Activated T-helper 1 cell treated with anti-CD3 and anti-CD28 coated beads, Interleukin-12 subunit alpha, Interleukin-12 subunit beta, Interleukin-2, Interleukin-4 antibody, amounts not matched to agents 30 ng/mL and 10 ng/mL and 1 ng/mL, durations not matched to agents 14 hours and 24 hours and 36 hours (primary cell): ENCODE measurements around the gene UPK3A. TPM values are rescaled to one million over a fixed set of nuclear protein-coding genes. Genes with fewer than 3 reads are reported as not detected.
"Not testable (repeated sequence)": the region's sequence is repeated elsewhere in the genome, so short reads cannot be mapped to it uniquely, and the experiment has no call there.

ENCODE experiments used
- DNase-seq: peaks from one replicate; pipeline ENCODE4 v3.0.0; 2021; ENCODE audit warnings: low spot score
- H3K27ac Mint-ChIP-seq: one replicate; pipeline ENCODE4 v1.8.0; 2021; ENCODE audit warnings: mild to moderate bottlenecking, mixed read lengths
- H3K27me3 Mint-ChIP-seq: one replicate; pipeline ENCODE4 v1.8.0; 2022; ENCODE audit warnings: mild to moderate bottlenecking, moderate library complexity, mixed read lengths; ENCODE audit not compliant: insufficient read depth
- H3K36me3 Mint-ChIP-seq: one replicate; pipeline ENCODE4 v1.8.0; 2021; ENCODE audit warnings: low read depth, mixed read lengths
- H3K4me1 Mint-ChIP-seq: one replicate; pipeline ENCODE4 v1.8.0; 2021; ENCODE audit warnings: low read depth, mixed read lengths
- H3K4me3 Mint-ChIP-seq: one replicate; pipeline ENCODE4 v1.8.0; 2021; ENCODE audit warnings: mild to moderate bottlenecking, moderate library complexity, mixed read lengths
- H3K9me3 Mint-ChIP-seq: one replicate; pipeline ENCODE4 v1.8.0; 2021; ENCODE audit warnings: mixed read lengths
- intact Hi-C: fragments of 100-400 bp; cut with micrococcal nuclease; formaldehyde crosslinking; loops from one replicate; pipeline ENCODE4 v1.15.1; 2024
- total RNA-seq: library from RNA; stranded (reverse); gene quantifications from 2 replicates; pipeline ENCODE4 v1.2.3, GENCODE V29; 2022

Gene UPK3A
- total RNA-seq, 1 donor from 2014 or later = not detected

DNA sequence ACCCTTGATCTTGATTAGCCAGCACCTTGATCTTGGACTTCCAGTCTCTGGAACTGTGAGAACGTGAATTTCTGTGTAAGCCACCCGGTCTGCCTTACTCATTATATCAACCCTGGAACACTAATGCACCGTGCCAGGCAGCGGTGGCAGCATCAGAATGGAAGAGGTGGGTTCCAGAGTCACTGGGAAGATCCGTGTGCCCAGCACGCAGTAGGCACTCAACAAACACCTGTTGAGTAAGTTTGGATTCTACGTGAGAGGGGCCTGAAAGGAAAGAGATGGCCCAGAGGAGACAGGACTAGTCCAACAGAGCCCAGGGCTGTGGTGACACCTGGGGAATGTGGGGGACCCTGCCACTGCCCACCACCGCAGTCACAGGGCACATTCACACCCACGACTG lies 6.6 kb upstream of the UPK3A start:
- Mint-ChIP-seq H3K36me3 (no peaks in the 10 kb centered on the region), H3K27me3 (peaks cover 6% of the 10 kb centered on the region), H3K4me3 (no peak overlapping the region), H3K27ac (no peak overlapping the region), H3K9me3 (no peaks in the 10 kb centered on the region), H3K4me1 (peaks cover 7% of the 10 kb centered on the region)
- intact Hi-C loops = no loop called here
- no peak for DNase-seq

DNA sequence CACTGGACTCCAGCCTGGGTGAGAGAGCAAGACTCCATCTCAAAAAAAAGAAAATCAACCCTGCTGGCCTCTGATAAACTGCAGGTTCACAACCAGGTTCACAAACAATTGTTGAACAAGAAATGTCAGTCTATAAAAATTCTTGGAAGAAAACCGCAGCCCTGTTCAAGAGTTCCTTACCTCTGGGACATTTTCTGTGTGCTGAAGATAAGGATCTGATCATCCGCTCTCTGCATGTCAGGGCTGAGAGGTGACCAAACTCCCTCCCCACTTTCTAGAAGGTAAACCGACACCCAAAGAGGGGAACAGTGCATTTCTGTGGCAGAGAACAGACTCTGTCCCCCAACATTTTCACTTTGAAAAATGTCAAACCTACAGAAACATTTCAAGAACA lies 4.2 kb upstream of the UPK3A start:
- Mint-ChIP-seq H3K4me3 (no peak overlapping the region), H3K36me3 (no peaks in the 10 kb centered on the region), H3K27me3 (peaks cover 18% of the 10 kb centered on the region), H3K9me3 (no peaks in the 10 kb centered on the region), H3K4me1 (peaks cover 7% of the 10 kb centered on the region), H3K27ac (no peak overlapping the region)
- no peak for DNase-seq
- intact Hi-C loops = no loop called here

DNA sequence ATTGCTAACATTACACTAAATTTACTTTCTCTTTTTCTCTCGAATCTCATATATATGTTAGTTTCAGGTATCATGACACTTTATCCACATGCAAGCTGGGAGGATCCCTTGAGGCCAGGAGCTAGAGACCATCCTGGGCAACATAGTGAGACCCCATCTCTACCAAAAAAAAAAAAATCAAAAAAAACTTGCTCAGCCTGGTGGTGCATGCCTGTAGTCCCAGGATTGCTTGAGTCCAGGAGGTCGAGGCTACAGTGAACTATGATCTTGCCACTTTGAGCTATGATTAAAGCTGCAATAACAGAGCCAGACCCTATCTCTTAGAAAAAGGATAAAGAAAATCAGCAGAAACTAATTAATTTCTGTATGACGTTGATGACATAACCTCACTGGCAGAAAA lies 3.7 kb upstream of the UPK3A start:
- Mint-ChIP-seq H3K36me3 (no peaks in the 10 kb centered on the region), H3K27ac (no peak overlapping the region), H3K9me3 (no peaks in the 10 kb centered on the region), H3K27me3 (peaks cover 20% of the 10 kb centered on the region), H3K4me3 (no peak overlapping the region), H3K4me1 (peaks cover 7% of the 10 kb centered on the region)
- intact Hi-C loops = no loop called here
- no peak for DNase-seq

GRCh38 chr22:45285263-45286058 lies 712 bp downstream of the UPK3A start:
- H3K36me3 Mint-ChIP-seq = no peaks in the 10 kb centered on the region
- no peaks in the 10 kb centered on the region for H3K9me3 Mint-ChIP-seq
- H3K4me1 Mint-ChIP-seq = no peaks in the 10 kb centered on the region
- no peak overlapping the region for H3K27ac Mint-ChIP-seq
- peaks cover 26% of the 10 kb centered on the region for H3K27me3 Mint-ChIP-seq
- intact Hi-C loops = no loop called here
- no peak for DNase-seq
- no peak overlapping the region for H3K4me3 Mint-ChIP-seq

DNA sequence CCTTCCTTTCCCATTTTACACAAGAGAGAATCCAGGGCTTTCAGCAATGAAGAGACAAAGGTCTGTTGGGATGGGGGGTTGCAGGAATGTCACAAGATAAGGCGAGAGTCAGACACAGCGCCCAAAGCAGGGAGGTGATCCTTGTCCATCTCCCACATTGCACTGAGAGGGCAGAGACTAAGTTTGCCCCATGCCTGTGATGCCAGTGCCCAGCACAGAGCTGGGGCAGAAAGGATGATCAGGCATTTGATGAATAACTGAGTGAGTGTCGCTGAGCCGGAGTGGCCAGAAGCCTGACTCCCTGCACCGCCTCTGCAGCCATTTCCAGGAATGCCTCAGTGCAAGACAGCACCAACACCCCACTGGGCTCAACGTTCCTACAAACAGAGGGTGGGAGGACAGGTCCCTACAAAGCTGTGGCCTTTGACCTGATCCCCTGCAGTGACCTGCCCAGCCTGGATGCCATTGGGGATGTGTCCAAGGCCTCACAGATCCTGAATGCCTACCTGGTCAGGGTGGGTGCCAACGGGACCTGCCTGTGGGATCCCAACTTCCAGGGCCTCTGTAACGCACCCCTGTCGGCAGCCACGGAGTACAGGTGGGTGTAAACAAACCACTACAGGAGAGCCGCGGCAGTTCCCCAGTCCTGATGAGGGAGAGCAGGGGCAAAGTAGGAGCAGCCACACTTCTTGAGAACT lies 2.3 kb downstream of the UPK3A start:
- H3K36me3 Mint-ChIP-seq = no peaks in the 10 kb centered on the region
- DNase-seq = no peak
- H3K27me3 Mint-ChIP-seq = peaks cover 26% of the 10 kb centered on the region
- H3K27ac Mint-ChIP-seq = no peak overlapping the region
- H3K4me3 Mint-ChIP-seq = no peak overlapping the region
- H3K9me3 Mint-ChIP-seq = no peaks in the 10 kb centered on the region
- intact Hi-C loops = no loop called here
- no peaks in the 10 kb centered on the region for H3K4me1 Mint-ChIP-seq

GRCh38 chr22:45290410-45290936 lies 5.7 kb downstream of the UPK3A start:
- no peaks in the 10 kb centered on the region for H3K9me3 Mint-ChIP-seq
- H3K4me3 Mint-ChIP-seq = no peak overlapping the region
- DNase-seq = no peak
- no peak overlapping the region for H3K27ac Mint-ChIP-seq
- H3K36me3 Mint-ChIP-seq = no peaks in the 10 kb centered on the region
- intact Hi-C loops = no loop called here
- peaks cover 11% of the 10 kb centered on the region for H3K27me3 Mint-ChIP-seq
- H3K4me1 Mint-ChIP-seq = no peaks in the 10 kb centered on the region

DNA sequence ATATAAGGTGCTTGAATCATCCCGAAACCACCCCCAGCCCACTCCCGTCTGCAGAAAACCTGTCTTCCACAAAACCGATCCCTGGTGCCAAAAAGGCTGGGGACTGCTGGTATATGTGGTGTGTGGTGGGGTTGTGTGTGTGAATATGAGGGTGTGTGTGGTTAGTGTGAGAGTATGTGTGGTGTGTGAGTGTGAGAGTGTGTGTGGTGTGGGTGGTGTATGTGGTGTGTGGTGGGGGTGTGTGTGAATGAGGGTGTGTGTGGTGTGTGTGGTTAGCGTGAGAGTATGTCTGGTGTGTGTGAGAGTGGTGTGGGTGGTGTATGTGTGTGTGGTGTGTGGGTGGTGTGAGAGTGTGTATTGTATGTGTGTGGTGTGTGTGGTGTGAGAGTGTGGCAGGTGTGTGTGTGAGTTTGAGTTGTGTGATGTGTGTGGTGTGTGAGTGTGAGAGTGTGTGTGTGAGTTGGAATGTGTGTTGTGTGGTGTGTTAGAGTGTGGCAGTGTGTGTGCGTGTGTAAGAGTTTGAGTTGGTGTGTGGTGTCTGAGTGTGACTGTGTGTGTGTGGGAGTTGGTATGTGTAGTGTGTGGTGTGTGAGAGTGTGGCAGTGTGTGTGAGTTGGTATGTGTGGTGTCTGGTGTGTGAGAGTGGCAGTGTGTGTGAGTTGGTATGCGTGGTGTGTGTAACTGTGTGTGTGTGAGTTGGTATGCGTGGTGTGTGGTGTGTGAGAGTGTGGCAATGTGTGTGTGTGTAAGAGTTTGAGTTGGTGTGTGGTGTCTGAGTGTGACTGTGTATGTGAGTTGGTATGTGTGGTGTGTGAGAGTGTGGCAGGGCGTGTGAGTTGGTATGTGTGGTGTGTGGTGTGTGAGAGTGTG lies 6.5 kb downstream of the UPK3A start:
- Mint-ChIP-seq H3K27me3 (peaks cover 5% of the 10 kb centered on the region), H3K4me3 (no peak overlapping the region), H3K36me3 (no peaks in the 10 kb centered on the region), H3K4me1 (peaks cover 8% of the 10 kb centered on the region), H3K27ac (no peak overlapping the region), H3K9me3 (no peaks in the 10 kb centered on the region)
- no peak for DNase-seq
- intact Hi-C loops = no loop called here

GRCh38 chr22:45291931-45292290 lies 7.2 kb downstream of the UPK3A start:
- no peak overlapping the region for H3K27ac Mint-ChIP-seq
- intact Hi-C loops = no loop called here
- H3K4me1 Mint-ChIP-seq = peaks cover 14% of the 10 kb centered on the region
- no peaks in the 10 kb centered on the region for H3K36me3 Mint-ChIP-seq
- H3K9me3 Mint-ChIP-seq = no peaks in the 10 kb centered on the region
- no peak for DNase-seq
- H3K4me3 Mint-ChIP-seq = no peak overlapping the region
- H3K27me3 Mint-ChIP-seq = no peaks in the 10 kb centered on the region

- Mint-ChIP-seq H3K27ac (peak overlapping the region; percentile 13), H3K4me3 (no peak overlapping the region), H3K27me3 (no peaks in the 10 kb centered on the region), H3K4me1 (peaks cover 17% of the 10 kb centered on the region), H3K9me3 (no peaks in the 10 kb centered on the region), H3K36me3 (no peaks in the 10 kb centered on the region)
- intact Hi-C loops = no loop called here
- no peak for DNase-seq
These were observed 8.1 kb downstream of the UPK3A start for GRCh38 chr22:45292731-45293442.

DNA sequence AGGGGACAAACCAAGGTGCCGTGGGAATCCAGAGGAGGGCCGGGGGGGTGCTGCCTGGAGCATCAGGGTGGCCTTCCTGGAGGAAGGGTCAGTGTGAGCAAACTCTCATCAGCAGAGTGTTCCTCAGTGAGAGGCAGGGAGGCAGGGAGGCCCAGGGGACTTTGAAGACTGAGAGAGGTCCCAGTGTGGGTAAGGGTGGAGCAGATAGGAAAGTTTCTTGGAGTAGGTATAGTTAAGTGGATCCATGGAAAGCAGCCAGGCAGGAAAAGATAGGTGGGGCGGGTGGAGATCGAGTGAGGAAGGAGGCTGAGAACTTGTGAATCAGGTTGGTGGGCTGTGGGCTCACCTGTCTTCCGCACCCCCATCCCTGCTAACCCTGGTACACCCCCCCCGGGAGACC lies 9.3 kb downstream of the UPK3A start:
- Mint-ChIP-seq H3K4me1 (peaks cover 17% of the 10 kb centered on the region), H3K4me3 (no peak overlapping the region), H3K27ac (no peak overlapping the region), H3K9me3 (no peaks in the 10 kb centered on the region), H3K27me3 (peaks cover 1% of the 10 kb centered on the region), H3K36me3 (no peaks in the 10 kb centered on the region)
- DNase-seq = no peak
- intact Hi-C loops = no loop called here

GRCh38 chr22:45295004-45295403 lies 10.3 kb downstream of the UPK3A start:
- DNase-seq, H3K9me3 Mint-ChIP-seq, intact Hi-C loops, H3K27me3 Mint-ChIP-seq, H3K27ac Mint-ChIP-seq, H3K36me3 Mint-ChIP-seq, H3K4me3 Mint-ChIP-seq: not testable (repeated sequence)
- peaks cover 17% of the 10 kb centered on the region for H3K4me1 Mint-ChIP-seq

GRCh38 chr22:45295492-45295891 lies 10.7 kb downstream of the UPK3A start:
- intact Hi-C loops = no loop called here
- no peak for DNase-seq
- Mint-ChIP-seq H3K4me3 (no peak overlapping the region), H3K27ac (no peak overlapping the region), H3K36me3 (no peaks in the 10 kb centered on the region), H3K9me3 (no peaks in the 10 kb centered on the region), H3K27me3 (peaks cover 1% of the 10 kb centered on the region), H3K4me1 (peaks cover 17% of the 10 kb centered on the region)
